K562 (cell line): Measurements from ENCODE around the gene SLC22A1. TPM values are rescaled to one million over a fixed set of nuclear protein-coding genes. Genes with fewer than 3 reads are reported as not detected.

Experiments
- ARID3B ChIP-seq: fragments of 250-450 bp; sonication (Bioruptor Pico); IDR thresholded peaks from 2 replicates; pipeline ENCODE4 v1.4.0; 2020; ENCODE audit warnings: borderline replicate concordance
- CUX1 ChIP-seq: fragments of 200-800 bp; sonication (Bioruptor generic); IDR thresholded peaks from 2 replicates; pipeline ENCODE4 v1.6.1; 2016; ENCODE audit warnings: missing genetic modification characterization, missing compliant biosample characterization
- ETV6 ChIP-seq, 3 experiments: fragments of 150-350 bp in 1 of 3; sonication (generic) in 1 of 3; formaldehyde crosslinking in 1 of 3; IDR thresholded peaks; 2 replicates each; pipeline versions ENCODE4 v1.6.1 to v1.8.0; 2014 to 2022; ENCODE audit warnings: borderline replicate concordance in 2 of 3, low read depth in 2 of 3, antibody characterized with exemption in 1 of 3, low read length in 1 of 3, mild to moderate bottlenecking in 1 of 3, missing genetic modification reagents in 1 of 3
- GABPB1 ChIP-seq: sonication (generic); formaldehyde crosslinking; IDR thresholded peaks from 2 replicates; pipeline ENCODE4 v1.8.0; 2022; ENCODE audit warnings: mild to moderate bottlenecking, missing genetic modification reagents
- KHSRP ChIP-seq: fragments of 450-650 bp; IDR thresholded peaks from 2 replicates; pipeline ENCODE4 v1.6.1; 2017
- MTA2 ChIP-seq: fragments of 450-650 bp; IDR thresholded peaks from 2 replicates; pipeline ENCODE4 v1.6.1; 2016; ENCODE audit warnings: low read depth
- NCOA1 ChIP-seq: fragments of 450-650 bp; IDR thresholded peaks from 2 replicates; pipeline ENCODE4 v1.6.1; 2016; ENCODE audit warnings: low read depth
- ZBED1 ChIP-seq: IDR thresholded peaks from 2 replicates; pipeline ENCODE4 v1.6.1; 2014
- polyA plus RNA-seq, 8 experiments: library from polyadenylated mRNA; depleted of rRNA in 4 of 8; stranded (reverse) in 5 of 8; unstranded in 3 of 8; fragments of >200 nt; fragmentation: Nextera tagmentation in 2 of 8; fragmentation: Illumina TruSeq in 1 of 8; extraction: Ambion mirVana in 2 of 8; extraction: Trizol in 1 of 8; gene quantifications; 2 replicates each; pipeline versions ENCODE4 v1.2.1 to v1.2.3, GENCODE V29; 2011 to 2014; ENCODE audit warnings: inconsistent platforms in 1 of 8, missing spikeins in 1 of 8
- total RNA-seq, 7 experiments: library from RNA; depleted of rRNA in 6 of 7; stranded (reverse); fragments of >200 nt in 6 of 7; fragmentation: Illumina TruSeq in 2 of 7; extraction: Trizol in 2 of 7; gene quantifications; 2 replicates each; pipeline versions ENCODE4 v1.2.1 to v1.2.3, GENCODE V29; 2011 to 2021; ENCODE audit warnings: low replicate concordance in 1 of 7

Gene SLC22A1
- total and polyA plus RNA-seq, 9 of the 15 experiments (the other 6 are each of a cell fraction or from before 2014, with no cell fraction given) = 0.11 to 0.60 (median 0.26) TPM; not detected in 4

- TF ChIP-seq ARID3B (CRISPR knock-in tag) (no peak), CUX1 (CRISPR knock-in tag) (peak; percentile 75), GABPB1 (CRISPR knock-in tag) (0 out of 2 replicates have a peak, but pooled peaks have one; percentile 16), MTA2 (peak; percentile 99), NCOA1 (peak; percentile 95), KHSRP (peak; percentile 84), ZBED1 (peak; percentile 96), ETV6 (IDR thresholded peaks at IDR 0.05; ENCODE audit: borderline replicate concordance in 1 of 2, low read depth in 2 of 2, low read length in 1 of 2) (peak in 1 of 2 experiments; percentile 65; a peak in 1 of 4 replicates), ETV6 (CRISPR knock-in tag; IDR thresholded peaks at IDR 0.05; ENCODE audit: borderline replicate concordance) (peak; percentile 59; the same call in 1 of the 2 replicates)
These were observed 20.1 kb upstream of the SLC22A1 start (continued) for GRCh38 chr6:160101277-160102205.
